SK-N-SH (cell line): Measurements from ENCODE around the gene PCDHGC4. TPM values are rescaled to one million over a fixed set of nuclear protein-coding genes. Genes with fewer than 3 reads are reported as not detected.

ENCODE experiments used
- CTCF ChIA-PET: fragments of 300-600, 350-600 bp; formaldehyde crosslinking; extraction: SDS; loops from one replicate; lab custom pipeline; 2021; lab: Yijun Ruan, JAX
- POLR2A ChIA-PET: fragments of 350-600 bp; sonication (Branson Sonifier 250); formaldehyde crosslinking; extraction: SDS; loops from one replicate; lab custom pipeline; 2020; ENCODE audit warnings: antibody characterized with exemption, inconsistent platforms; lab: Yijun Ruan, JAX
- DNase-seq: peaks from one replicate; pipeline ENCODE4 v3.0.0; 2012
- H2AFZ ChIP-seq: fragments of 200-600 bp; sonication (generic); 2 replicates; pipeline ENCODE4 v1.8.1; 2016; ENCODE audit warnings: antibody characterized with exemption, mild to moderate bottlenecking, low read depth
- H3F3A ChIP-seq: fragments of 200-600 bp; sonication (generic); replicated peaks from 2 replicates; pipeline ENCODE3; 2016; ENCODE audit warnings: antibody characterized with exemption, mild to moderate bottlenecking; ENCODE audit not compliant: insufficient read depth
- H3K27ac ChIP-seq, 2 experiments: fragments of 200-500 bp in 1 of 2; fragments of 200-600 bp in 1 of 2; sonication (Bioruptor generic) in 1 of 2; sonication (generic), shearing (Covaris generic) in 1 of 2; 2 replicates each; pipeline versions ENCODE4 v1.5.1 to v1.6.1; 2014 to 2016; ENCODE audit warnings: low read depth in 2 of 2, inconsistent platforms in 1 of 2, low read length in 1 of 2, mild to moderate bottlenecking in 1 of 2, mixed read lengths in 1 of 2
- H3K27me3 ChIP-seq: fragments of 200-600 bp; sonication (generic), shearing (Covaris generic); 2 replicates; pipeline ENCODE4 v1.6.1; 2016; ENCODE audit warnings: mixed run types; ENCODE audit not compliant: insufficient read depth
- H3K36me3 ChIP-seq, 2 experiments: fragments of 200-500 bp in 1 of 2; fragments of 200-600 bp in 1 of 2; sonication (Bioruptor generic) in 1 of 2; sonication (generic) in 1 of 2; replicated peaks in 1 of 2; 2 replicates each; pipeline versions ENCODE3 to v1.5.1; 2014 to 2016; ENCODE audit warnings: low read length in 1 of 2, mild to moderate bottlenecking in 1 of 2; ENCODE audit not compliant: insufficient read depth in 2 of 2, control insufficient read depth in 1 of 2
- H3K4me1 ChIP-seq, 2 experiments: fragments of 200-500 bp in 1 of 2; fragments of 200-600 bp in 1 of 2; sonication (Bioruptor generic) in 1 of 2; sonication (generic), shearing (Covaris generic) in 1 of 2; 2 replicates each; pipeline versions ENCODE4 v1.5.1 to v1.6.1; 2014 to 2016; ENCODE audit warnings: low read depth in 1 of 2, low read length in 1 of 2, mixed run types in 1 of 2; ENCODE audit not compliant: insufficient read depth in 2 of 2, control insufficient read depth in 1 of 2
- H3K4me2 ChIP-seq: fragments of 200-600 bp; sonication (generic), shearing (Covaris generic); 2 replicates; pipeline ENCODE4 v1.6.1; 2017; ENCODE audit warnings: mixed run types
- H3K4me3 ChIP-seq, 2 experiments: fragments of 200-500 bp in 1 of 2; fragments of 200-600 bp in 1 of 2; sonication (Bioruptor generic) in 1 of 2; sonication (generic), shearing (Covaris generic) in 1 of 2; 2 replicates each; pipeline versions ENCODE4 v1.5.1 to v1.8.1; 2014 to 2016; ENCODE audit warnings: low read depth in 2 of 2, inconsistent platforms in 1 of 2, low read length in 1 of 2, mild to moderate bottlenecking in 1 of 2, mixed read lengths in 1 of 2, moderate library complexity in 1 of 2
- H3K79me2 ChIP-seq: fragments of 200-600 bp; sonication (generic); 2 replicates; pipeline ENCODE4 v1.8.1; 2017; ENCODE audit warnings: mild to moderate bottlenecking; ENCODE audit not compliant: insufficient read depth
- H3K9ac ChIP-seq: fragments of 200-600 bp; sonication (generic); 2 replicates; pipeline ENCODE4 v1.6.1; 2017; ENCODE audit warnings: mixed run types
- H3K9me2 ChIP-seq: fragments of 200-600 bp; sonication (generic); 2 replicates; pipeline ENCODE4 v1.6.1; 2017; ENCODE audit warnings: mixed run types
- H3K9me3 ChIP-seq: fragments of 200-600 bp; sonication (generic); 2 replicates; pipeline ENCODE4 v1.6.1; 2017; ENCODE audit warnings: mixed run types, mild to moderate bottlenecking, moderate library complexity
- H4K20me1 ChIP-seq: fragments of 200-600 bp; sonication (generic); 2 replicates; pipeline ENCODE4 v1.6.1; 2017; ENCODE audit warnings: mild to moderate bottlenecking, mixed run types; ENCODE audit not compliant: insufficient read depth
- ELF1 ChIP-seq: IDR thresholded peaks from 2 replicates; pipeline ENCODE4 v1.4.0; 2012
- EP300 ChIP-seq, 2 experiments: IDR thresholded peaks; 2 replicates each; pipeline versions ENCODE4 v1.4.0 to v1.6.1; 2012; ENCODE audit warnings: borderline replicate concordance in 1 of 2, low read depth in 1 of 2, low read length in 1 of 2
- FOSL2 ChIP-seq: IDR thresholded peaks from 2 replicates; pipeline ENCODE4 v1.4.0; 2012; ENCODE audit warnings: low read depth, mild to moderate bottlenecking, moderate library complexity, borderline replicate concordance
- GABPA ChIP-seq: IDR thresholded peaks from 2 replicates; pipeline ENCODE4 v1.4.0; 2012; ENCODE audit warnings: low read depth, mild to moderate bottlenecking
- GATA2 ChIP-seq: sonication (generic); formaldehyde crosslinking; IDR thresholded peaks from 2 replicates; pipeline ENCODE4 v1.5.0; 2020; ENCODE audit warnings: mild to moderate bottlenecking, missing genetic modification reagents
- IRF3 ChIP-seq: fragments of 150-350 bp; IDR thresholded peaks from 2 replicates; pipeline ENCODE4 v1.6.1; 2016; ENCODE audit warnings: mild to moderate bottlenecking, low read depth, low read length
- JUND ChIP-seq: IDR thresholded peaks from 2 replicates; pipeline ENCODE4 v1.4.0; 2012
- NFIC ChIP-seq: IDR thresholded peaks from 2 replicates; pipeline ENCODE4 v1.4.0; 2012; ENCODE audit warnings: borderline replicate concordance
- PBX3 ChIP-seq: IDR thresholded peaks from 2 replicates; pipeline ENCODE4; 2012
- RAD21 ChIP-seq: IDR thresholded peaks from 2 replicates; pipeline ENCODE4 v1.6.1; 2012; ENCODE audit warnings: mild to moderate bottlenecking, low read length
- RCOR1 ChIP-seq: fragments of 150-350 bp; IDR thresholded peaks from 2 replicates; pipeline ENCODE4 v1.6.1; 2017; ENCODE audit warnings: antibody characterized with exemption, low read length
- RFX5 ChIP-seq: IDR thresholded peaks from 2 replicates; pipeline ENCODE4 v1.6.1; 2012; ENCODE audit warnings: mild to moderate bottlenecking, improper control_type of control experiment, low read length
- SIN3A ChIP-seq: IDR thresholded peaks from 2 replicates; pipeline ENCODE4 v1.6.1; 2012; ENCODE audit warnings: low read depth, mild to moderate bottlenecking, low read length, moderate library complexity, borderline replicate concordance
- SMC3 ChIP-seq: IDR thresholded peaks from 2 replicates; pipeline ENCODE4 v1.6.1; 2012; ENCODE audit warnings: low read depth, low read length, improper control_type of control experiment
- TCF12 ChIP-seq: IDR thresholded peaks from 2 replicates; pipeline ENCODE4 v1.4.0; 2012
- TEAD4 ChIP-seq: IDR thresholded peaks from 2 replicates; pipeline ENCODE4 v1.4.0; 2012; ENCODE audit warnings: mild to moderate bottlenecking, borderline replicate concordance; ENCODE audit not compliant: insufficient read depth
- USF2 ChIP-seq: fragments of 150-350 bp; IDR thresholded peaks from 2 replicates; pipeline ENCODE4 v1.6.1; 2017; ENCODE audit warnings: antibody characterized with exemption, low read length, low read depth, borderline replicate concordance
- ZBTB33 ChIP-seq: IDR thresholded peaks from 2 replicates; pipeline ENCODE4 v1.4.0; 2012; ENCODE audit warnings: low read depth, borderline replicate concordance
- WGBS: methylation state at CpG from one replicate; pipeline ENCODE4 v1.1.6; 2017; ENCODE audit warnings: low lambda C conversion rate; 5-methylcytosine and 5-hydroxymethylcytosine counted together
- polyA plus RNA-seq, 3 experiments: library from polyadenylated mRNA; depleted of rRNA; stranded (reverse); fragments of >200 nt; gene quantifications; 2 replicates each; pipeline ENCODE4 v1.2.3, GENCODE V29; 2012
- TF ChIP-seq, protein P1 (sequence below): fragments of 200-600 bp; sonication (generic); IDR thresholded peaks from 2 replicates; pipeline ENCODE4 v1.6.1; 2017; ENCODE audit warnings: antibody characterized with exemption, mild to moderate bottlenecking, moderate library complexity
- TF ChIP-seq, protein P2 (sequence below): IDR thresholded peaks from 2 replicates; pipeline ENCODE4 v1.4.0; 2012; ENCODE audit warnings: low read depth

Gene PCDHGC4
- polyA plus RNA-seq, 1 of the 3 experiments (the other 2 are of a cell fraction), result 0.53 TPM

DNA sequence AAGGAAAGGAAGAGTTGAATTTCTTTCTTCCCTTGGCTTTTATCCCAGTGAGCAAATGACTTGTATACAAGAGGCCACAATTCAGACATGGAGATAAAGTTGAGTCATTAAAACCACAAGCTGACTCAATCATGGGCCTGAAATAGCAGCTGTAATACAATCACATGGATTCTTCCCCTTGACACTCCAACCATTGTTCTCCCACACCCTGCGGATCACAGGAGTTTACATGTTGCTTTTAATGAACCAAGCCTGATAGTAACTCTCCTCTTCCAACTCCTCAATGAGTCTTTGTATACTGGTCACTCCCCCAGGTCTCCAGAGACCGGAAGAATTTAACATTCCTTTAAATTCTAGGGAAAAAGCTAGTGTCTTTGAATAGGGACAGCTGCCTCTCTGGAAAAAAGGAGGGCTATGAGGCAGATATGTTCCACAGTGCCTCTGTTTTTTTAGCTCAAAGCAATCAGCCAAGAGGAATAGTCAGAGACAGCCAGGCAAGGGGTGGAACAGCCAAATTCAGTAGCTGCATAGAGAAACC, 36.5 kb downstream of the PCDHGC4 start (continued):
- TF ChIP-seq USF2 (no peak), ELF1 (no peak), RFX5 (no peak), EP300 (IDR thresholded peaks at IDR 0.05; ENCODE audit: borderline replicate concordance in 1 of 2, low read depth in 1 of 2, low read length in 1 of 2) (peak in 1 of 2 experiments; percentile 94; a peak in 2 of 4 replicates), GATA2 (CRISPR knock-in tag) (no peak), FOSL2 (peak; percentile 99)
- TF ChIP-seq, protein P1, sequence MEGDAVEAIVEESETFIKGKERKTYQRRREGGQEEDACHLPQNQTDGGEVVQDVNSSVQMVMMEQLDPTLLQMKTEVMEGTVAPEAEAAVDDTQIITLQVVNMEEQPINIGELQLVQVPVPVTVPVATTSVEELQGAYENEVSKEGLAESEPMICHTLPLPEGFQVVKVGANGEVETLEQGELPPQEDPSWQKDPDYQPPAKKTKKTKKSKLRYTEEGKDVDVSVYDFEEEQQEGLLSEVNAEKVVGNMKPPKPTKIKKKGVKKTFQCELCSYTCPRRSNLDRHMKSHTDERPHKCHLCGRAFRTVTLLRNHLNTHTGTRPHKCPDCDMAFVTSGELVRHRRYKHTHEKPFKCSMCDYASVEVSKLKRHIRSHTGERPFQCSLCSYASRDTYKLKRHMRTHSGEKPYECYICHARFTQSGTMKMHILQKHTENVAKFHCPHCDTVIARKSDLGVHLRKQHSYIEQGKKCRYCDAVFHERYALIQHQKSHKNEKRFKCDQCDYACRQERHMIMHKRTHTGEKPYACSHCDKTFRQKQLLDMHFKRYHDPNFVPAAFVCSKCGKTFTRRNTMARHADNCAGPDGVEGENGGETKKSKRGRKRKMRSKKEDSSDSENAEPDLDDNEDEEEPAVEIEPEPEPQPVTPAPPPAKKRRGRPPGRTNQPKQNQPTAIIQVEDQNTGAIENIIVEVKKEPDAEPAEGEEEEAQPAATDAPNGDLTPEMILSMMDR, result no peak

DNA sequence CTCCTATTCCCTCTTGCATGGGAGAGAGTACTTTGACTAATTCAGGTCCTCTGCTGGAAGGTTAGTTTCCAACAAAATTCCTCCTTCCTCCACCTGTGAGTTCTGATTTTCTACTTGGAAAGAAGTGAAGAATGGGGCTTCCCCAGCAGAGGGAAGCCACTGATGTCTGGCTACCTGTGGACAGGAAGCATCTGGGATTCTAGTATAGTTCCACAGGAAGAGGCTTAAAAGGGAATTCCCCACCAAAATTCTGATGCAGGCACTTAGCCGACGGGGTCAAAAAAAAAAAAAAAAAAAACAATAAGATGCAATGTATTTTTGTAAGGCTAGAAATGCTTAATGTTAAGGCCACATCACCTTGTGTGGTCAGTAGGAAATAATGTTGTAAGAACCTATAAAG, 37.5 kb downstream of the PCDHGC4 start:
- CTCF ChIA-PET, result interaction anchor here (2.3 to 13.1 kb wide), 6 partner anchors 8 to 105 kb away, joined by 11 to 191 read pairs (median 66); partner anchors contain the start of genes PCDHGB7 and PCDHGC3
- WGBS, result 43% methylated on average over 2 of the region's 2 CpGs
- H3K27ac ChIP-seq, result peak overlapping the region; percentile 75 to 99
- H3K36me3 ChIP-seq, result peaks cover 24 to 33% of the 10 kb centered on the region in 2 experiments
- H3K4me3 ChIP-seq, result no peak overlapping the region
- H3K4me2 ChIP-seq, result peak overlapping the region; percentile 73; the same call in 1 of the 2 replicates
- peaks cover 41 to 68% of the 10 kb centered on the region in 2 experiments for H3K4me1 ChIP-seq
- H3F3A ChIP-seq, result peaks cover 58% of the 10 kb centered on the region
- no peaks in the 10 kb centered on the region for H3K9me2 ChIP-seq
- H3K9me3 ChIP-seq, result no peaks in the 10 kb centered on the region
- POLR2A ChIA-PET, result no interaction called here
- no peak for TF ChIP-seq SMC3
- TF ChIP-seq RAD21, result no peak
- TF ChIP-seq SIN3A, result no peak
- TF ChIP-seq GABPA, result no peak
- TF ChIP-seq PBX3, result no peak
- TF ChIP-seq ZBTB33, result no peak
- TF ChIP-seq, protein P2, sequence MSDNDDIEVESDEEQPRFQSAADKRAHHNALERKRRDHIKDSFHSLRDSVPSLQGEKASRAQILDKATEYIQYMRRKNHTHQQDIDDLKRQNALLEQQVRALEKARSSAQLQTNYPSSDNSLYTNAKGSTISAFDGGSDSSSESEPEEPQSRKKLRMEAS, result no peak
- TF ChIP-seq NFIC, result no peak
- TF ChIP-seq RCOR1, result no peak
- no peak for TF ChIP-seq GATA2 (CRISPR knock-in tag)
- TF ChIP-seq TEAD4, result no peak
- TF ChIP-seq IRF3, result no peak
- TF ChIP-seq JUND, result no peak
- no peak for TF ChIP-seq TCF12
- H4K20me1 ChIP-seq, result no peaks in the 10 kb centered on the region
- H3K27me3 ChIP-seq, result no peaks in the 10 kb centered on the region
- H2AFZ ChIP-seq, result no peak overlapping the region
- peaks cover 22% of the 10 kb centered on the region for H3K79me2 ChIP-seq
- DNase-seq, result no peak
- H3K9ac ChIP-seq, result peak overlapping the region; percentile 72; the same call in 1 of the 2 replicates
